Testis (tissue), 3 donors: Measurements from ENCODE around the gene CCDC121. TPM values are rescaled to one million over a fixed set of nuclear protein-coding genes. Genes with fewer than 3 reads are reported as not detected.

Experiments used
- DNase-seq: peaks from one replicate; pipeline ENCODE4 v3.0.0-alpha.2; 2019
- H3K27ac ChIP-seq, 2 donors: fragments of 200-600 bp; sonication (generic); one replicate each; pipeline ENCODE4 v1.5.1; 2019
- H3K27me3 ChIP-seq: fragments of 200-600 bp; sonication (generic); one replicate; pipeline ENCODE4 v1.5.1; 2019
- H3K36me3 ChIP-seq: fragments of 200-600 bp; sonication (generic); one replicate; pipeline ENCODE4 v1.5.1; 2017; ENCODE audit warnings: low read depth; ENCODE audit errors: missing control alignments
- H3K4me1 ChIP-seq: fragments of 200-600 bp; sonication (generic); one replicate; pipeline ENCODE4 v1.5.1; 2019
- H3K4me3 ChIP-seq, 2 donors: fragments of 200-600 bp; sonication (generic); one replicate each; pipeline ENCODE4 v1.5.1; 2017 to 2019
- H3K9me3 ChIP-seq: fragments of 200-600 bp; sonication (generic); one replicate; pipeline ENCODE4 v1.5.1; 2017
- CTCF ChIP-seq, 3 experiments: fragments of 450-650 bp in 2 of 3; fragments of 200-600 bp in 1 of 3; sonication (generic) in 1 of 3; IDR thresholded peaks; one replicate each; pipeline ENCODE4 v1.5.1; 2016 to 2019; ENCODE audit warnings: antibody characterized with exemption in 3 of 3, mild to moderate bottlenecking in 2 of 3, moderate library complexity in 1 of 3
- POLR2A ChIP-seq: fragments of 450-650 bp; IDR thresholded peaks from one replicate; pipeline ENCODE4 v1.6.1; 2017; ENCODE audit warnings: antibody characterized with exemption, mild to moderate bottlenecking, moderate library complexity
- WGBS, 2 donors: methylation state at CpG; one replicate each; pipeline ENCODE4 v1.1.5; 2018; 5-methylcytosine and 5-hydroxymethylcytosine counted together
- intact Hi-C: fragments of 100-400 bp; cut with DNase I; formaldehyde crosslinking; loops from one replicate; pipeline ENCODE4 v1.15.1; 2023; ENCODE audit warnings: low total_unique reads
- polyA plus RNA-seq: library from polyadenylated mRNA; stranded (reverse); fragments of 350-450 nt; fragmentation: Illumina TruSeq; extraction: RNeasy Lipid Tissue Mini Kit (QIAGEN cat#74804); gene quantifications from one replicate; pipeline ENCODE4 v1.2.3, GENCODE V29; 2014; ENCODE audit warnings: low read depth, low replicate concordance; ENCODE audit not compliant: insufficient read depth
- total RNA-seq, 2 donors: library from RNA; depleted of rRNA; stranded (reverse); fragments of >200 nt; gene quantifications; one replicate each; pipeline ENCODE4 v1.2.3, GENCODE V29; 2016

Gene CCDC121
- total and polyA plus RNA-seq, 3 donors from 2014 or later: 10.2 to 40.5 (median 20.2) TPM

GRCh38 chr2:27647737-27648136 is 18.9 kb upstream of the CCDC121 start:
- 79 to 84% methylated on average over 4 of the region's 4 CpGs for WGBS, 2 donors
- no peak overlapping the region for H3K4me3 ChIP-seq
- H3K9me3 ChIP-seq: no peaks in the 10 kb centered on the region
- intact Hi-C loops: no loop called here
- H3K27ac ChIP-seq: no peak overlapping the region
- no peaks in the 10 kb centered on the region for H3K36me3 ChIP-seq
- TF ChIP-seq CTCF (IDR thresholded peaks at IDR 0.05) (no peak), POLR2A (no peak)
- H3K27me3 ChIP-seq: no peaks in the 10 kb centered on the region
- no peak for DNase-seq
- no peaks in the 10 kb centered on the region for H3K4me1 ChIP-seq

GRCh38 chr2:27647289-27647688 is 18.5 kb upstream of the CCDC121 start:
- Histone ChIP-seq H3K9me3 (no peaks in the 10 kb centered on the region), H3K36me3 (no peaks in the 10 kb centered on the region), H3K27ac (no peak overlapping the region), H3K4me1 (no peaks in the 10 kb centered on the region), H3K27me3 (no peaks in the 10 kb centered on the region), H3K4me3 (no peak overlapping the region)
- intact Hi-C loops: no loop called here
- TF ChIP-seq POLR2A: no peak
- no peak for TF ChIP-seq CTCF (IDR thresholded peaks at IDR 0.05)
- DNase-seq: no peak

GRCh38 chr2:27645197-27645596 is 16.4 kb upstream of the CCDC121 start:
- H3K4me3 ChIP-seq: no peak overlapping the region
- no peaks in the 10 kb centered on the region for H3K27me3 ChIP-seq
- DNase-seq: no peak
- H3K36me3 ChIP-seq: no peaks in the 10 kb centered on the region
- no peak for TF ChIP-seq POLR2A
- TF ChIP-seq CTCF (IDR thresholded peaks at IDR 0.05): no peak
- no peaks in the 10 kb centered on the region for H3K9me3 ChIP-seq
- no peaks in the 10 kb centered on the region for H3K4me1 ChIP-seq
- intact Hi-C loops: no loop called here
- no peak overlapping the region for H3K27ac ChIP-seq

- Histone ChIP-seq H3K4me3 (no peak overlapping the region), H3K27me3 (no peaks in the 10 kb centered on the region), H3K9me3 (no peaks in the 10 kb centered on the region), H3K36me3 (no peaks in the 10 kb centered on the region), H3K4me1 (no peaks in the 10 kb centered on the region), H3K27ac (no peak overlapping the region)
- DNase-seq: no peak
- intact Hi-C loops: no loop called here
- 70 to 80% methylated on average over 2 of the region's 2 CpGs for WGBS, 2 donors
- TF ChIP-seq CTCF (IDR thresholded peaks at IDR 0.05) (no peak), POLR2A (no peak)
Observed at GRCh38 chr2:27640722-27641245, 12.0 kb upstream of the CCDC121 start.

- no peak overlapping the region for H3K4me3 ChIP-seq
- 55 to 57% methylated on average over 3 of the region's 3 CpGs for WGBS, 2 donors
- intact Hi-C loops: no loop called here
- H3K36me3 ChIP-seq: no peaks in the 10 kb centered on the region
- no peaks in the 10 kb centered on the region for H3K9me3 ChIP-seq
- no peak overlapping the region for H3K27ac ChIP-seq
- no peak for TF ChIP-seq POLR2A
- TF ChIP-seq CTCF (IDR thresholded peaks at IDR 0.05): no peak
- DNase-seq: no peak
- H3K27me3 ChIP-seq: no peaks in the 10 kb centered on the region
- no peaks in the 10 kb centered on the region for H3K4me1 ChIP-seq
Observed at GRCh38 chr2:27638709-27639108, 9.9 kb upstream of the CCDC121 start.
